WTC11 (cell line): ENCODE results near the gene ZSCAN2. TPM values are rescaled to one million over a fixed set of nuclear protein-coding genes. Genes with fewer than 3 reads are reported as not detected.

ENCODE experiments used
- AFF4 ChIP-seq: sonication (generic); formaldehyde crosslinking; IDR thresholded peaks from 2 replicates; pipeline ENCODE4 v1.8.1; 2023; ENCODE audit warnings: mild to moderate bottlenecking, missing genetic modification reagents, borderline replicate concordance
- CBFB ChIP-seq: sonication (generic); formaldehyde crosslinking; IDR thresholded peaks from 2 replicates; pipeline ENCODE4 v1.8.1; 2022; ENCODE audit warnings: mild to moderate bottlenecking, low read depth, missing genetic modification reagents
- E2F4 ChIP-seq: sonication (generic); formaldehyde crosslinking; IDR thresholded peaks from 2 replicates; pipeline ENCODE4 v1.8.1; 2022; ENCODE audit warnings: low read depth, mild to moderate bottlenecking, moderate library complexity, missing genetic modification reagents, borderline replicate concordance
- ELF4 ChIP-seq: sonication (generic); formaldehyde crosslinking; IDR thresholded peaks from 2 replicates; pipeline ENCODE4 v1.8.1; 2022; ENCODE audit warnings: low read depth, mild to moderate bottlenecking, moderate library complexity, missing genetic modification reagents
- EMX1 ChIP-seq: fragments of 250-450 bp; sonication (Bioruptor Pico); IDR thresholded peaks from 2 replicates; pipeline ENCODE4 v1.8.0; 2021; ENCODE audit warnings: mild to moderate bottlenecking
- FOXP1 ChIP-seq: sonication (generic); formaldehyde crosslinking; IDR thresholded peaks from 2 replicates; pipeline ENCODE4 v1.8.0; 2022; ENCODE audit warnings: missing genetic modification reagents, mild to moderate bottlenecking, moderate library complexity, borderline replicate concordance
- IRF2 ChIP-seq: sonication (generic); formaldehyde crosslinking; IDR thresholded peaks from 2 replicates; pipeline ENCODE4 v1.8.0; 2022; ENCODE audit warnings: low read depth, missing genetic modification reagents, borderline replicate concordance
- NFATC4 ChIP-seq: fragments of 250-450 bp; sonication (Bioruptor Pico); IDR thresholded peaks from 2 replicates; pipeline ENCODE4 v1.9.0; 2021; ENCODE audit warnings: mild to moderate bottlenecking
- NR2C2 ChIP-seq: sonication (generic); formaldehyde crosslinking; IDR thresholded peaks from 2 replicates; pipeline ENCODE4 v1.8.0; 2022; ENCODE audit warnings: mild to moderate bottlenecking, missing genetic modification reagents
- SMAD4 ChIP-seq: sonication (generic); formaldehyde crosslinking; IDR thresholded peaks from 2 replicates; pipeline ENCODE4 v1.8.0; 2022; ENCODE audit warnings: mild to moderate bottlenecking, missing genetic modification reagents
- SOX15 ChIP-seq: fragments of 250-450 bp; sonication (Bioruptor Pico); IDR thresholded peaks from 2 replicates; pipeline ENCODE4 v1.9.0; 2021; ENCODE audit warnings: mild to moderate bottlenecking
- TEAD4 ChIP-seq: sonication (generic); formaldehyde crosslinking; IDR thresholded peaks from 2 replicates; pipeline ENCODE4 v1.8.0; 2022; ENCODE audit warnings: mild to moderate bottlenecking, missing genetic modification reagents
- ZMAT4 ChIP-seq: fragments of 250-450 bp; sonication (Bioruptor Pico); IDR thresholded peaks from 2 replicates; pipeline ENCODE4 v1.9.0; 2021; ENCODE audit warnings: mild to moderate bottlenecking
- ZNF138 ChIP-seq: sonication (generic); formaldehyde crosslinking; conservative IDR thresholded peaks from 2 replicates; pipeline ENCODE4 v1.8.1; 2022; ENCODE audit warnings: mild to moderate bottlenecking, moderate library complexity, missing genetic modification reagents
- ZNF219 ChIP-seq: sonication (generic); formaldehyde crosslinking; IDR thresholded peaks from 2 replicates; pipeline ENCODE4 v1.8.0; 2023; ENCODE audit warnings: missing genetic modification reagents, mild to moderate bottlenecking, borderline replicate concordance
- ZNF416 ChIP-seq: fragments of 250-450 bp; sonication (Bioruptor Pico); IDR thresholded peaks from 2 replicates; pipeline ENCODE4 v1.9.0; 2021; ENCODE audit warnings: mild to moderate bottlenecking, inconsistent platforms
- ZNF671 ChIP-seq: fragments of 250-450 bp; sonication (Bioruptor Pico); IDR thresholded peaks from 2 replicates; pipeline ENCODE4 v1.8.0; 2021; ENCODE audit warnings: mild to moderate bottlenecking
- total RNA-seq: library from RNA; stranded (reverse); gene quantifications from 3 replicates; pipeline ENCODE4 v1.2.3, GENCODE V29; 2021
- TF ChIP-seq, protein P1 (sequence below): sonication (generic); formaldehyde crosslinking; conservative IDR thresholded peaks from 2 replicates; pipeline ENCODE4 v1.8.1; 2023; ENCODE audit warnings: mild to moderate bottlenecking, low read depth, missing genetic modification reagents, moderate library complexity
- TF ChIP-seq, protein P2 (sequence below): sonication (generic); formaldehyde crosslinking; IDR thresholded peaks from 2 replicates; pipeline ENCODE4 v1.8.1; 2023; ENCODE audit warnings: mild to moderate bottlenecking, missing genetic modification reagents
- TF ChIP-seq, protein P3 (sequence below): fragments of 250-450 bp; sonication (Bioruptor Pico); IDR thresholded peaks from 2 replicates; pipeline ENCODE4 v1.9.0; 2021; ENCODE audit warnings: mild to moderate bottlenecking

Gene ZSCAN2
- total RNA-seq, 1 experiment from 2014 or later = 51.9 TPM

DNA sequence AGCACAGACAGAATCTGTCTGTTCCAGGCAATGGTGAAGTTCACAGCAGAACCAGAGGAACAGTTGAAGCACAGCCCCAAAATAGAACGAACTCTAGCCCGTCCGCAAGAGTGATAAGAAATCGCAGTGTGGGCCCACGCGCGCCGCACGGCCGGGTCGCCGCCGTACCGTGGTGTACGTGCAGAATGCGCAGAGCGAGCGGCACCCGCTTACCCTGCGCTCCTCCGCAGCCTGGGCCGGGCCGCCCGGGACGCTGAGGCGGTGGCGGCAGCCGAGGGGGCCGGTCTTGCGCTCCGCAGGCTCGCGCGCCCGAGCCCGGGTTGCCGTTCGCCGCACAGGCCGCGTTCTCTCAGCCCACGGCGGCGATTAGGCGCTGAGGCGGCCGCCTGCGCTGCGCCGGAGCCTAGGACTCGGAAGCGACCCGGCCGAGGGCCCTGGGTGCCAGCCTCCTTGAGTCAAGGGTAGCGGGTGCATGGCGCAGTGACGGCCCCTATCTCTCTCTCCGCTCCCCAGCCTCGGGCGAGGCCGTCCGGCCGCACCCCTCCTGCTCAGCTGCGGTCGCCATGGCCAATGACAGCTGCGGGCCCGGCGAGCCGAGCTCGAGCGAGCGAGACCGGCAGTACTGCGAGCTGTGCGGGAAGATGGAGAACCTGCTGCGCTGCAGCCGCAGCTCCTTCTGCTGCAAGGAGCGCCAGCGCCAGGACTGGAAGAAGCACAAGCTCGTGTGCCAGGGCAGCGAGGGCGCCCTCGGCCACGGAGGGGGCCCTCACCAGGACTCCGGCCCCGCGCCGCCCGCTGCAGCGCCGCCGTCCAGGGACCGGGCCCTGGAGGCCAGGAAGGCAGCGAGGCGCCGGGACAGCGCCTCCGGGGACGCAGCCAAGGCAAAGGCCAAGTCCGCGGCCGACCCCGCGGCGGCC, 32.8 kb downstream of the ZSCAN2 start (continued):
- TF ChIP-seq E2F4 (no peak; the same call in 1 of the 2 replicates), NFATC4 (no peak), ZNF138 (CRISPR knock-in tag) (no peak), ZNF416 (CRISPR knock-in tag) (no peak), NR2C2 (CRISPR knock-in tag) (no peak), SMAD4 (CRISPR knock-in tag) (no peak), CBFB (CRISPR knock-in tag) (no peak), AFF4 (CRISPR knock-in tag) (no peak), IRF2 (CRISPR knock-in tag) (no peak), ZNF219 (CRISPR knock-in tag) (no peak), FOXP1 (CRISPR knock-in tag) (peak; percentile 65; the same call in 1 of the 2 replicates), ELF4 (CRISPR knock-in tag) (no peak), ZMAT4 (CRISPR knock-in tag) (no peak), ZNF671 (CRISPR knock-in tag) (no peak), EMX1 (CRISPR knock-in tag) (no peak), SOX15 (CRISPR knock-in tag) (no peak), TEAD4 (CRISPR knock-in tag) (no peak)
- TF ChIP-seq, protein P1, sequence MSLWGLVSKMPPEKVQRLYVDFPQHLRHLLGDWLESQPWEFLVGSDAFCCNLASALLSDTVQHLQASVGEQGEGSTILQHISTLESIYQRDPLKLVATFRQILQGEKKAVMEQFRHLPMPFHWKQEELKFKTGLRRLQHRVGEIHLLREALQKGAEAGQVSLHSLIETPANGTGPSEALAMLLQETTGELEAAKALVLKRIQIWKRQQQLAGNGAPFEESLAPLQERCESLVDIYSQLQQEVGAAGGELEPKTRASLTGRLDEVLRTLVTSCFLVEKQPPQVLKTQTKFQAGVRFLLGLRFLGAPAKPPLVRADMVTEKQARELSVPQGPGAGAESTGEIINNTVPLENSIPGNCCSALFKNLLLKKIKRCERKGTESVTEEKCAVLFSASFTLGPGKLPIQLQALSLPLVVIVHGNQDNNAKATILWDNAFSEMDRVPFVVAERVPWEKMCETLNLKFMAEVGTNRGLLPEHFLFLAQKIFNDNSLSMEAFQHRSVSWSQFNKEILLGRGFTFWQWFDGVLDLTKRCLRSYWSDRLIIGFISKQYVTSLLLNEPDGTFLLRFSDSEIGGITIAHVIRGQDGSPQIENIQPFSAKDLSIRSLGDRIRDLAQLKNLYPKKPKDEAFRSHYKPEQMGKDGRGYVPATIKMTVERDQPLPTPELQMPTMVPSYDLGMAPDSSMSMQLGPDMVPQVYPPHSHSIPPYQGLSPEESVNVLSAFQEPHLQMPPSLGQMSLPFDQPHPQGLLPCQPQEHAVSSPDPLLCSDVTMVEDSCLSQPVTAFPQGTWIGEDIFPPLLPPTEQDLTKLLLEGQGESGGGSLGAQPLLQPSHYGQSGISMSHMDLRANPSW (CRISPR knock-in tag) = no peak
- TF ChIP-seq, protein P2, sequence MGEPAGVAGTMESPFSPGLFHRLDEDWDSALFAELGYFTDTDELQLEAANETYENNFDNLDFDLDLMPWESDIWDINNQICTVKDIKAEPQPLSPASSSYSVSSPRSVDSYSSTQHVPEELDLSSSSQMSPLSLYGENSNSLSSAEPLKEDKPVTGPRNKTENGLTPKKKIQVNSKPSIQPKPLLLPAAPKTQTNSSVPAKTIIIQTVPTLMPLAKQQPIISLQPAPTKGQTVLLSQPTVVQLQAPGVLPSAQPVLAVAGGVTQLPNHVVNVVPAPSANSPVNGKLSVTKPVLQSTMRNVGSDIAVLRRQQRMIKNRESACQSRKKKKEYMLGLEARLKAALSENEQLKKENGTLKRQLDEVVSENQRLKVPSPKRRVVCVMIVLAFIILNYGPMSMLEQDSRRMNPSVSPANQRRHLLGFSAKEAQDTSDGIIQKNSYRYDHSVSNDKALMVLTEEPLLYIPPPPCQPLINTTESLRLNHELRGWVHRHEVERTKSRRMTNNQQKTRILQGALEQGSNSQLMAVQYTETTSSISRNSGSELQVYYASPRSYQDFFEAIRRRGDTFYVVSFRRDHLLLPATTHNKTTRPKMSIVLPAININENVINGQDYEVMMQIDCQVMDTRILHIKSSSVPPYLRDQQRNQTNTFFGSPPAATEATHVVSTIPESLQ (CRISPR knock-in tag) = no peak
- TF ChIP-seq, protein P3, sequence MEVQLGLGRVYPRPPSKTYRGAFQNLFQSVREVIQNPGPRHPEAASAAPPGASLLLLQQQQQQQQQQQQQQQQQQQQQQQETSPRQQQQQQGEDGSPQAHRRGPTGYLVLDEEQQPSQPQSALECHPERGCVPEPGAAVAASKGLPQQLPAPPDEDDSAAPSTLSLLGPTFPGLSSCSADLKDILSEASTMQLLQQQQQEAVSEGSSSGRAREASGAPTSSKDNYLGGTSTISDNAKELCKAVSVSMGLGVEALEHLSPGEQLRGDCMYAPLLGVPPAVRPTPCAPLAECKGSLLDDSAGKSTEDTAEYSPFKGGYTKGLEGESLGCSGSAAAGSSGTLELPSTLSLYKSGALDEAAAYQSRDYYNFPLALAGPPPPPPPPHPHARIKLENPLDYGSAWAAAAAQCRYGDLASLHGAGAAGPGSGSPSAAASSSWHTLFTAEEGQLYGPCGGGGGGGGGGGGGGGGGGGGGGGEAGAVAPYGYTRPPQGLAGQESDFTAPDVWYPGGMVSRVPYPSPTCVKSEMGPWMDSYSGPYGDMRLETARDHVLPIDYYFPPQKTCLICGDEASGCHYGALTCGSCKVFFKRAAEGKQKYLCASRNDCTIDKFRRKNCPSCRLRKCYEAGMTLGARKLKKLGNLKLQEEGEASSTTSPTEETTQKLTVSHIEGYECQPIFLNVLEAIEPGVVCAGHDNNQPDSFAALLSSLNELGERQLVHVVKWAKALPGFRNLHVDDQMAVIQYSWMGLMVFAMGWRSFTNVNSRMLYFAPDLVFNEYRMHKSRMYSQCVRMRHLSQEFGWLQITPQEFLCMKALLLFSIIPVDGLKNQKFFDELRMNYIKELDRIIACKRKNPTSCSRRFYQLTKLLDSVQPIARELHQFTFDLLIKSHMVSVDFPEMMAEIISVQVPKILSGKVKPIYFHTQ (CRISPR knock-in tag) = no peak
